ENCODE measurements around the gene PARD3.

DNA sequence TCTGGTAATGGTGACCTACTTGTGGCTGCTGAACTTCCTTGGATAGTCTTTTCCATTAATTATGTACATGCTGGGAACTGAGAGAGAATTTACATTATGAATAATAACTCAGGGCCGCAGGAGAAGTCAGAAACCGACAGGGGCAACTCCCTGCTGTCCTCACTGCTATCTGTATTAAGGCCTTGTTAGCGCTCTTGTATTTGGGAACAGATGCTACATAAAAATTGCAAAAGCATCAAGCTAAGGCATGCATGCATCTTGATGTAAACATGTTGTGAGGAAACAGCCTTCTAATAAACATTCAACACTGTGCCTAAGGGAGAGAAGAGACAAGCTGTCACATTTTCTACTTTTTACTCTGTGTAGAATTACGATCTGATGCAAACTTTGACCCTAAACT lies 158.4 kb downstream of the PARD3 start:
- no peak for TF ChIP-seq EZH2 (IDR thresholded peaks at IDR 0.05; ENCODE audit: insufficient read depth, poor library complexity, severe bottlenecking)
- no peak for TF ChIP-seq EZH2phosphoT487 (IDR thresholded peaks at IDR 0.05; ENCODE audit: insufficient read depth, low read depth)
